GM12892 (cell line): ENCODE measurements around the gene KIAA1328.

Experiments
- POLR2A ChIP-seq: IDR thresholded peaks from 2 replicates; pipeline ENCODE4 v1.6.1; 2011; ENCODE audit warnings: low read depth, low read length, control low read depth
- POLR2AphosphoS5 ChIP-seq: IDR thresholded peaks from 2 replicates; pipeline ENCODE4 v1.6.1; 2011; ENCODE audit warnings: low read depth, low read length, control low read depth

GRCh38 chr18:37033419-37033818 is 204.5 kb downstream of the KIAA1328 start:
- TF ChIP-seq POLR2AphosphoS5, result no peak
- TF ChIP-seq POLR2A, result no peak
